Measurements from ENCODE around the gene EFCAB5. TPM values are rescaled to one million over a fixed set of nuclear protein-coding genes. Genes with fewer than 3 reads are reported as not detected.

The EFCAB5 gene
- polyA plus RNA-seq, 3 donors, result 2.0 to 2.9 (median 2.6) TPM

DNA sequence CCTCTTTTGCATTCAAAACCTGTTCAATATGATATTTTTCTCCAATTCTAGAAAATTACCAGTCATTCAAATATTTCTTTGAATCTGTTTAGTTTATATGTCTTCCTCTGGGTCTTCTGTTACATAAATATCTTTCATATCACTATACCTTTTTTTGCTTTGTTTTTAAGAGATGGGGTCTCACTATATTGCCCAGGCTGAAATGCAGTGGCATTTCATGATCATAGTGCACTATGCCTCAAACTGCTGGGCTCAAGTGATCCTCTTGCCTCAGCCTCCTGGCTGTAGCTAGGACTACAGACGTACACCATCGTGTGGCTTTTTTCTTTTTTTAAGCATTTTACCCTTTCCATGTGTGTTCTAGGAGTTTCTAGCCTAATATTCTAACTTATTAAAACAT lies 214.0 kb downstream of the EFCAB5 start:
- no peak for DNase-seq

Other genes starting within 250 kb of the EFCAB5 start
- 10 to 100 TPM; 16.2 to 19.8 (median 18.7) TPM for gene SSH2, start 11.4 kb upstream of the EFCAB5 start, polyA plus RNA-seq (ENCODE audit: insufficient read length in 3 of 3)
- gene NSRP1, start 175.2 kb downstream of the EFCAB5 start, polyA plus RNA-seq (ENCODE audit: insufficient read length in 3 of 3), result 10 to 100 TPM; 35.1 to 42.2 (median 37.8) TPM